ENCODE measurements around the gene PTPRN2.

Gene PTPRN2

GRCh38 chr7:157763279-157764000, 824.2 kb downstream of the PTPRN2 start:
- H3K27me3 ChIP-seq (ENCODE audit: control insufficient read depth, insufficient read depth, low read length) = no peaks in the 10 kb centered on the region
- peaks cover 30% of the 10 kb centered on the region for H3K9me3 ChIP-seq (ENCODE audit: control insufficient read depth, insufficient read depth, low read depth, low read length)
- no peak overlapping the region for H3K4me3 ChIP-seq (ENCODE audit: low read depth, low read length)
- H3K27ac ChIP-seq (ENCODE audit: low read depth, low read length) = no peak overlapping the region
- no peaks in the 10 kb centered on the region for H3K4me1 ChIP-seq (ENCODE audit: control insufficient read depth, insufficient read depth, low read length)
- no peak overlapping the region for H3K9ac ChIP-seq (ENCODE audit: low read length)
- no peaks in the 10 kb centered on the region for H3K36me3 ChIP-seq (ENCODE audit: control insufficient read depth, insufficient read depth, low read length)

GRCh38 chr7:157762824-157763223, 824.8 kb downstream of the PTPRN2 start:
- Histone ChIP-seq H3K4me1 (ENCODE audit: control insufficient read depth, insufficient read depth, low read length) (no peaks in the 10 kb centered on the region), H3K27ac (ENCODE audit: low read depth, low read length) (no peak overlapping the region), H3K9me3 (ENCODE audit: control insufficient read depth, insufficient read depth, low read depth, low read length) (peaks cover 33% of the 10 kb centered on the region), H3K36me3 (ENCODE audit: control insufficient read depth, insufficient read depth, low read length) (no peaks in the 10 kb centered on the region), H3K27me3 (ENCODE audit: control insufficient read depth, insufficient read depth, low read length) (no peaks in the 10 kb centered on the region), H3K9ac (ENCODE audit: low read length) (no peak overlapping the region), H3K4me3 (ENCODE audit: low read depth, low read length) (no peak overlapping the region)

- Histone ChIP-seq H3K4me3 (ENCODE audit: low read depth, low read length) (no peak overlapping the region), H3K9me3 (ENCODE audit: control insufficient read depth, insufficient read depth, low read depth, low read length) (peaks cover 18% of the 10 kb centered on the region), H3K9ac (ENCODE audit: low read length) (no peak overlapping the region), H3K36me3 (ENCODE audit: control insufficient read depth, insufficient read depth, low read length) (no peaks in the 10 kb centered on the region), H3K4me1 (ENCODE audit: control insufficient read depth, insufficient read depth, low read length) (no peaks in the 10 kb centered on the region), H3K27me3 (ENCODE audit: control insufficient read depth, insufficient read depth, low read length) (no peaks in the 10 kb centered on the region), H3K27ac (ENCODE audit: low read depth, low read length) (no peak overlapping the region)
Measured at GRCh38 chr7:157760004-157760730, 827.5 kb downstream of the PTPRN2 start.

GRCh38 chr7:157759246-157759805, 828.3 kb downstream of the PTPRN2 start:
- H3K4me3 ChIP-seq (ENCODE audit: low read depth, low read length) = no peak overlapping the region
- no peak overlapping the region for H3K27ac ChIP-seq (ENCODE audit: low read depth, low read length)
- no peaks in the 10 kb centered on the region for H3K36me3 ChIP-seq (ENCODE audit: control insufficient read depth, insufficient read depth, low read length)
- peaks cover 10% of the 10 kb centered on the region; the same call in 1 of the 2 replicates for H3K9me3 ChIP-seq (ENCODE audit: control insufficient read depth, insufficient read depth, low read depth, low read length)
- no peaks in the 10 kb centered on the region for H3K27me3 ChIP-seq (ENCODE audit: control insufficient read depth, insufficient read depth, low read length)
- H3K9ac ChIP-seq (ENCODE audit: low read length) = no peak overlapping the region
- H3K4me1 ChIP-seq (ENCODE audit: control insufficient read depth, insufficient read depth, low read length) = no peaks in the 10 kb centered on the region

- Histone ChIP-seq H3K4me3 (ENCODE audit: low read depth, low read length) (no peak overlapping the region), H3K36me3 (ENCODE audit: control insufficient read depth, insufficient read depth, low read length) (no peaks in the 10 kb centered on the region), H3K27me3 (ENCODE audit: control insufficient read depth, insufficient read depth, low read length) (no peaks in the 10 kb centered on the region), H3K4me1 (ENCODE audit: control insufficient read depth, insufficient read depth, low read length) (no peaks in the 10 kb centered on the region), H3K27ac (ENCODE audit: low read depth, low read length) (no peak overlapping the region), H3K9me3 (ENCODE audit: control insufficient read depth, insufficient read depth, low read depth, low read length) (peaks cover 4% of the 10 kb centered on the region; the same call in 1 of the 2 replicates), H3K9ac (ENCODE audit: low read length) (no peak overlapping the region)
Measured at GRCh38 chr7:157758468-157759245, 829.0 kb downstream of the PTPRN2 start.

GRCh38 chr7:157757776-157758467, 829.7 kb downstream of the PTPRN2 start:
- H3K27me3 ChIP-seq (ENCODE audit: control insufficient read depth, insufficient read depth, low read length) = no peaks in the 10 kb centered on the region

GRCh38 chr7:157757211-157757610, 830.4 kb downstream of the PTPRN2 start:
- Histone ChIP-seq H3K4me1 (ENCODE audit: control insufficient read depth, insufficient read depth, low read length) (no peaks in the 10 kb centered on the region), H3K9ac (ENCODE audit: low read length) (no peak overlapping the region), H3K27ac (ENCODE audit: low read depth, low read length) (no peak overlapping the region), H3K36me3 (ENCODE audit: control insufficient read depth, insufficient read depth, low read length) (no peaks in the 10 kb centered on the region), H3K9me3 (ENCODE audit: control insufficient read depth, insufficient read depth, low read depth, low read length) (peaks cover 4% of the 10 kb centered on the region; the same call in 1 of the 2 replicates), H3K27me3 (ENCODE audit: control insufficient read depth, insufficient read depth, low read length) (no peaks in the 10 kb centered on the region), H3K4me3 (ENCODE audit: low read depth, low read length) (no peak overlapping the region)

More at GRCh38 chr7:157757776-157758467, 829.7 kb downstream of the PTPRN2 start:
- H3K4me3 ChIP-seq (ENCODE audit: low read depth, low read length) = no peak overlapping the region
- H3K27ac ChIP-seq (ENCODE audit: low read depth, low read length) = no peak overlapping the region
- no peak overlapping the region for H3K9ac ChIP-seq (ENCODE audit: low read length)
- H3K9me3 ChIP-seq (ENCODE audit: control insufficient read depth, insufficient read depth, low read depth, low read length) = peaks cover 4% of the 10 kb centered on the region; the same call in 1 of the 2 replicates
- H3K4me1 ChIP-seq (ENCODE audit: control insufficient read depth, insufficient read depth, low read length) = no peaks in the 10 kb centered on the region
- no peaks in the 10 kb centered on the region for H3K36me3 ChIP-seq (ENCODE audit: control insufficient read depth, insufficient read depth, low read length)

- no peaks in the 10 kb centered on the region for H3K4me1 ChIP-seq (ENCODE audit: control insufficient read depth, insufficient read depth, low read length)
- H3K36me3 ChIP-seq (ENCODE audit: control insufficient read depth, insufficient read depth, low read length) = no peaks in the 10 kb centered on the region
- no peaks in the 10 kb centered on the region for H3K27me3 ChIP-seq (ENCODE audit: control insufficient read depth, insufficient read depth, low read length)
- H3K9ac ChIP-seq (ENCODE audit: low read length) = no peak overlapping the region
- peaks cover 4% of the 10 kb centered on the region; the same call in 1 of the 2 replicates for H3K9me3 ChIP-seq (ENCODE audit: control insufficient read depth, insufficient read depth, low read depth, low read length)
- H3K27ac ChIP-seq (ENCODE audit: low read depth, low read length) = no peak overlapping the region
- H3K4me3 ChIP-seq (ENCODE audit: low read depth, low read length) = no peak overlapping the region
Measured at GRCh38 chr7:157755741-157756140, 831.9 kb downstream of the PTPRN2 start.

- Histone ChIP-seq H3K36me3 (ENCODE audit: control insufficient read depth, insufficient read depth, low read length) (no peaks in the 10 kb centered on the region), H3K4me1 (ENCODE audit: control insufficient read depth, insufficient read depth, low read length) (no peaks in the 10 kb centered on the region), H3K4me3 (ENCODE audit: low read depth, low read length) (no peak overlapping the region), H3K9me3 (ENCODE audit: control insufficient read depth, insufficient read depth, low read depth, low read length) (peaks cover 4% of the 10 kb centered on the region; the same call in 1 of the 2 replicates), H3K9ac (ENCODE audit: low read length) (no peak overlapping the region), H3K27ac (ENCODE audit: low read depth, low read length) (no peak overlapping the region), H3K27me3 (ENCODE audit: control insufficient read depth, insufficient read depth, low read length) (no peaks in the 10 kb centered on the region)
Measured at GRCh38 chr7:157754416-157754790, 833.2 kb downstream of the PTPRN2 start.

GRCh38 chr7:157753713-157754415, 833.8 kb downstream of the PTPRN2 start:
- H3K36me3 ChIP-seq (ENCODE audit: control insufficient read depth, insufficient read depth, low read length) = no peaks in the 10 kb centered on the region
- no peak overlapping the region for H3K4me3 ChIP-seq (ENCODE audit: low read depth, low read length)
- no peak overlapping the region for H3K9ac ChIP-seq (ENCODE audit: low read length)
- H3K4me1 ChIP-seq (ENCODE audit: control insufficient read depth, insufficient read depth, low read length) = no peaks in the 10 kb centered on the region
- H3K27ac ChIP-seq (ENCODE audit: low read depth, low read length) = no peak overlapping the region
- no peaks in the 10 kb centered on the region for H3K27me3 ChIP-seq (ENCODE audit: control insufficient read depth, insufficient read depth, low read length)
- peaks cover 4% of the 10 kb centered on the region; the same call in 1 of the 2 replicates for H3K9me3 ChIP-seq (ENCODE audit: control insufficient read depth, insufficient read depth, low read depth, low read length)
